IPS-18a (cell line): Measurements from ENCODE around the gene MALSU1.

Experiments used
- H3K27ac ChIP-seq: one replicate; pipeline ENCODE4 v1.5.1; 2013; ENCODE audit warnings: low read length
- H3K27me3 ChIP-seq: one replicate; pipeline ENCODE4 v1.6.1; 2013; ENCODE audit warnings: mild to moderate bottlenecking, low read length; ENCODE audit not compliant: control insufficient read depth, insufficient read depth
- H3K36me3 ChIP-seq: one replicate; pipeline ENCODE4 v1.6.1; 2013; ENCODE audit warnings: low read depth, low read length; ENCODE audit not compliant: control insufficient read depth
- H3K4me1 ChIP-seq: one replicate; pipeline ENCODE4 v1.6.1; 2013; ENCODE audit warnings: low read depth, low read length; ENCODE audit not compliant: control insufficient read depth
- H3K4me3 ChIP-seq: one replicate; pipeline ENCODE4 v1.5.1; 2013; ENCODE audit warnings: low read length
- H3K9ac ChIP-seq: one replicate; pipeline ENCODE4 v1.6.1; 2013; ENCODE audit warnings: mild to moderate bottlenecking, low read length, moderate library complexity
- H3K9me3 ChIP-seq: one replicate; pipeline ENCODE4 v1.6.1; 2013; ENCODE audit warnings: low read depth, low read length; ENCODE audit not compliant: control insufficient read depth

Gene MALSU1

DNA sequence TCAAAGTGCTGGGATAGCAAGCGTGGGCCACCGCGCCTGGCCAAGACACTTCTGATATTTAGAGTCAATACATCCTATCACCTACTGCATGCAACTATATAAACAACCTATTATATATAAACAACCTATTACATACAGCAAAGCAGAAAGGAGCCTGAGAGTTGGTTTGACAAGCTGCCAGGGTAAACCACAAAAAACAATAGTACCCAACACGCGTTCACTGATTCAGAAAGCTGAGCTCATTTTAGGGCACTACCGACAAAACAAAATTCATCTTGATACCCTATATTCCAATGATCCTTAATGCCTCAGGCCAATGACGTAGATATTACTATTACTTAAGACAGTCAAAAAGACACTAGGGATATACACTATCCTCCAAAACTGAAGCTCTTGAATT is 16.2 kb downstream of the MALSU1 start:
- Histone ChIP-seq H3K9ac (no peak overlapping the region), H3K36me3 (peaks cover 94% of the 10 kb centered on the region), H3K9me3 (no peaks in the 10 kb centered on the region), H3K27ac (no peak overlapping the region), H3K4me3 (no peak overlapping the region), H3K4me1 (no peaks in the 10 kb centered on the region), H3K27me3 (no peaks in the 10 kb centered on the region)

- Histone ChIP-seq H3K9ac (no peak overlapping the region), H3K27ac (no peak overlapping the region), H3K36me3 (peaks cover 65% of the 10 kb centered on the region), H3K27me3 (no peaks in the 10 kb centered on the region), H3K4me1 (no peaks in the 10 kb centered on the region), H3K4me3 (no peak overlapping the region), H3K9me3 (no peaks in the 10 kb centered on the region)
Measured at GRCh38 chr7:23331132-23331531, 32.0 kb downstream of the MALSU1 start.

GRCh38 chr7:23332193-23332592 is 33.1 kb downstream of the MALSU1 start:
- peaks cover 76% of the 10 kb centered on the region for H3K36me3 ChIP-seq
- H3K9ac ChIP-seq, result no peak overlapping the region
- no peaks in the 10 kb centered on the region for H3K27me3 ChIP-seq
- H3K4me1 ChIP-seq, result no peaks in the 10 kb centered on the region
- H3K9me3 ChIP-seq, result no peaks in the 10 kb centered on the region
- no peak overlapping the region for H3K4me3 ChIP-seq
- H3K27ac ChIP-seq, result no peak overlapping the region

DNA sequence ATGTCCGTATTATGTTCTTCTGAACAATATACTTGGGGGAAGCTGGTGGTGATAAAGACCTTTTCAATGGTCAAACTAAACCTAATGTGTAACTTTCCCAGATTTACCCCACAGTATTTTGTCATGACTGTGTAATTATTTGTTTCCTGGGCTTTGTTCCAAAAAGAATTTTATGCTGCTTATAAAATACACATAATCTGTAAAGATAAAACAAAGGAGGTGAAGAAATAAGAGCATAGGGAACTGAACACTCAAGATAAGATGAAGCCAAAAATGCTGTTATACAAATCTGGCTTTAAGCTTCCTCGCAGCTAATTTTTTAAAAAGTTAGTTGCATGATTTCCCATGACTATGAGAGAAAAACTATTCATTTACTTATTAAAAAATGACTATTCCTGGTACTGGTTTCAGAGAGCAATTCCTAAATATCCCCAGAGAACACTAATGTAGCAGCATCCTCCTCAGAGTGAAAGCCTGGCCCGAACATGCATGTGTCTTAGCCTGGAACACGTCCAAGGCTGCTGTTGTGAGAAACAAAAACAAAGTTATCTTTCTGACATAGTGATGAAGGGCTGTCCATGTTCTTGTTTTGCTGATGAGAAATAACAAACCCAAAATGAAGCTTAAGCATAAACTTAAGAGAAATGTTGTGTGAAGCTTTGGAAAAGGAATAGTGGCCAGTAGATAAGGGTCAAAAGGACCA is 33.9 kb downstream of the MALSU1 start:
- Histone ChIP-seq H3K9ac (no peak overlapping the region), H3K36me3 (peaks cover 80% of the 10 kb centered on the region), H3K27ac (no peak overlapping the region), H3K4me1 (no peaks in the 10 kb centered on the region), H3K4me3 (no peak overlapping the region), H3K27me3 (no peaks in the 10 kb centered on the region), H3K9me3 (no peaks in the 10 kb centered on the region)

GRCh38 chr7:23333671-23334246 is 34.6 kb downstream of the MALSU1 start:
- H3K9ac ChIP-seq, result no peak overlapping the region
- H3K27me3 ChIP-seq, result no peaks in the 10 kb centered on the region
- no peaks in the 10 kb centered on the region for H3K9me3 ChIP-seq
- H3K4me3 ChIP-seq, result no peak overlapping the region
- H3K27ac ChIP-seq, result no peak overlapping the region
- H3K4me1 ChIP-seq, result no peaks in the 10 kb centered on the region
- peaks cover 81% of the 10 kb centered on the region for H3K36me3 ChIP-seq

GRCh38 chr7:23334482-23335056 is 35.4 kb downstream of the MALSU1 start:
- Histone ChIP-seq H3K4me3 (no peak overlapping the region), H3K27ac (no peak overlapping the region), H3K9ac (no peak overlapping the region), H3K27me3 (no peaks in the 10 kb centered on the region), H3K9me3 (no peaks in the 10 kb centered on the region), H3K4me1 (no peaks in the 10 kb centered on the region), H3K36me3 (peaks cover 85% of the 10 kb centered on the region)

GRCh38 chr7:23335136-23335535 is 36.0 kb downstream of the MALSU1 start:
- H3K9me3 ChIP-seq, result no peaks in the 10 kb centered on the region
- H3K27ac ChIP-seq, result no peak overlapping the region
- no peak overlapping the region for H3K9ac ChIP-seq
- no peak overlapping the region for H3K4me3 ChIP-seq
- peaks cover 87% of the 10 kb centered on the region for H3K36me3 ChIP-seq
- no peaks in the 10 kb centered on the region for H3K4me1 ChIP-seq
- no peaks in the 10 kb centered on the region for H3K27me3 ChIP-seq

DNA sequence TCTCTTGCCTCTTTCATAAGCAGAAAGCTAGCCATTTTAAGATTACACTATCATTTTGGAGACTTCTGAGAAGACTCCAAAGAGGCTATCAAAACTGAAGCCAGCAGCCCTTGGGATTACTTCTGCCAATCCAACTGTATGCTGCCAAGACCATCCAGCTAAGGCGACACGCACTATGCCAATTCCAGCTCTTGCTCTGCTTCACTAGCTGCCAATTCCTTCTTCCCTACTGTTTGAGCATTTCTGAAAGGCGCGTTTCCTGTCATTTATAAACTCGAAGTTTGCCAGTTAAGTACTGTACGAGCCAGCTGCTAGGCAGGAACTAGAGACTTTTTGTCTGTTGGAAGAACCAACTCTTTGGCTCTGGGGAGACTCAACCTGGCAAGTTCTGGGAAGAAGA is 36.5 kb downstream of the MALSU1 start:
- H3K36me3 ChIP-seq, result peaks cover 92% of the 10 kb centered on the region
- H3K27ac ChIP-seq, result no peak overlapping the region
- no peaks in the 10 kb centered on the region for H3K9me3 ChIP-seq
- no peaks in the 10 kb centered on the region for H3K4me1 ChIP-seq
- no peak overlapping the region for H3K4me3 ChIP-seq
- H3K9ac ChIP-seq, result no peak overlapping the region
- no peaks in the 10 kb centered on the region for H3K27me3 ChIP-seq

- Histone ChIP-seq H3K27ac (no peak overlapping the region), H3K4me1 (no peaks in the 10 kb centered on the region), H3K9ac (no peak overlapping the region), H3K36me3 (peaks cover 94% of the 10 kb centered on the region), H3K27me3 (no peaks in the 10 kb centered on the region), H3K9me3 (no peaks in the 10 kb centered on the region), H3K4me3 (no peak overlapping the region)
Measured at GRCh38 chr7:23336086-23336485, 36.9 kb downstream of the MALSU1 start.

DNA sequence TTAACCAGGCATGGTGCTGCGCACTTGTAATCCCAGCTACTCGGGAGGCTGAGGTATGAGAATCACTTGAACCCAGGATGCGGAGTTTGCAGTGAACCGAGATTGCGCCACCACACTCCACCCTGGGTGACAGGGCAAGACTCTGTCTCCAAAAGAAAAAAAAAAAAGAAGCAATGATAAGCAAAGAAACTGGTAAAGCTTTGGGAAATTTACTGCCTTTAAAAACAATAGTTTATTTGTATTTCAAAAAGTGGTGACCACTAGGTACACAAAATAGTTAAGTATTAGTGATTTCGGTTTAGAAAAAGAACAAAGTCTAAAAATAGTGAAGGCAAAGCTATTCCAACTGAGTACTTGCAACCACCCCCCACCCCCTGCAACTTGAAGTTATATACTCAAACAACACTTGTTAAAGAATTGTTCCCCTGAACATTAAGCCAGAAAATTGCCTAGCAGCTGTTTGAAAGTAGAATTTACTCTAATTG is 37.7 kb downstream of the MALSU1 start:
- H3K36me3 ChIP-seq, result peaks cover 95% of the 10 kb centered on the region
- no peak overlapping the region for H3K4me3 ChIP-seq
- no peak overlapping the region for H3K9ac ChIP-seq
- H3K9me3 ChIP-seq, result no peaks in the 10 kb centered on the region
- no peaks in the 10 kb centered on the region for H3K4me1 ChIP-seq
- H3K27me3 ChIP-seq, result no peaks in the 10 kb centered on the region
- H3K27ac ChIP-seq, result no peak overlapping the region

GRCh38 chr7:23337374-23337773 is 38.2 kb downstream of the MALSU1 start:
- Histone ChIP-seq H3K9me3 (no peaks in the 10 kb centered on the region), H3K27ac (no peak overlapping the region), H3K27me3 (no peaks in the 10 kb centered on the region), H3K4me1 (no peaks in the 10 kb centered on the region), H3K9ac (no peak overlapping the region), H3K4me3 (no peak overlapping the region), H3K36me3 (peaks cover 95% of the 10 kb centered on the region)

DNA sequence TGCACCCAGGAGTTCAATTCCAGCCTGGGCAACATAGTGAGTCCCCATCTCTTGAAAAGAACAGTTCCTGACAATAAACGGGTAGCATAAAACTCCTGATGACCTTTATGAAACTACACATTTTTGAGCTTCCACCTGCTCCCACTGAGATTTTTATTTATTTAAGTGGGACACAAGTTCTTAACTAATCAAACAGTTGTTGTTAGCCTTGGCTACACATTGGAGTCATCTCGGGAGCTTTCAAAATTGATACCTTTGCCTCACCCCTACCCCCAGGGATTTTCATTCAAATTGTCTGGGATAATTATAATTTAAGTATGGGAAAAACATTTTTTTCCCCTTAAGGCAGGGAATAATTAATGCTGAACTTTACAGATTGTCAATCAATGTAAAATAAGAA is 39.3 kb downstream of the MALSU1 start:
- H3K9me3 ChIP-seq, result no peaks in the 10 kb centered on the region
- no peaks in the 10 kb centered on the region for H3K27me3 ChIP-seq
- no peak overlapping the region for H3K27ac ChIP-seq
- H3K4me1 ChIP-seq, result no peaks in the 10 kb centered on the region
- H3K36me3 ChIP-seq, result peaks cover 95% of the 10 kb centered on the region
- no peak overlapping the region for H3K4me3 ChIP-seq
- no peak overlapping the region for H3K9ac ChIP-seq
